ENCODE data around the gene TPSB2.

DNA sequence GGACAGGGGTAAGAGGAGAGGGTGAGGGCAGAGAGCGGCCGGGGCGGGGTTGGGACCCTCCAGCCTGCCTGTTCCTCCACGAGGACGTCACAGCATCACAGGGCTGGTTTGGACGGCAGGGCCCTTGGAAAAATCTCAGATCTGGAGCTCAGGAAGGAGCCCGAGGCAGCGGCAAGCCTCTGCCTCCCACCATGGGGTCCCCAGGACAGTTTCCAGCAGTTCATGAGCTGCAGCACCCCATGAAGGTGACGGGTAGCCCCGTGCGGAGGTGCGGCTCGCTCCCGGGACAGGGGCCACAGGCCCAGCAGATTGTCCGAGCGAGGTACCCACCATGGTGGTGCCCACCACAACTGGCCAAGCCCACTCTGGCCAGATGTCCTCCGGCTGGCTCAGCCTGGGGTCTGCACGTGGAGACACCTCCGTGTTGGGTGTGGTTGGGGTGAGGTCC is 47.2 kb upstream of the TPSB2 start:
- TF ChIP-seq, protein P1, sequence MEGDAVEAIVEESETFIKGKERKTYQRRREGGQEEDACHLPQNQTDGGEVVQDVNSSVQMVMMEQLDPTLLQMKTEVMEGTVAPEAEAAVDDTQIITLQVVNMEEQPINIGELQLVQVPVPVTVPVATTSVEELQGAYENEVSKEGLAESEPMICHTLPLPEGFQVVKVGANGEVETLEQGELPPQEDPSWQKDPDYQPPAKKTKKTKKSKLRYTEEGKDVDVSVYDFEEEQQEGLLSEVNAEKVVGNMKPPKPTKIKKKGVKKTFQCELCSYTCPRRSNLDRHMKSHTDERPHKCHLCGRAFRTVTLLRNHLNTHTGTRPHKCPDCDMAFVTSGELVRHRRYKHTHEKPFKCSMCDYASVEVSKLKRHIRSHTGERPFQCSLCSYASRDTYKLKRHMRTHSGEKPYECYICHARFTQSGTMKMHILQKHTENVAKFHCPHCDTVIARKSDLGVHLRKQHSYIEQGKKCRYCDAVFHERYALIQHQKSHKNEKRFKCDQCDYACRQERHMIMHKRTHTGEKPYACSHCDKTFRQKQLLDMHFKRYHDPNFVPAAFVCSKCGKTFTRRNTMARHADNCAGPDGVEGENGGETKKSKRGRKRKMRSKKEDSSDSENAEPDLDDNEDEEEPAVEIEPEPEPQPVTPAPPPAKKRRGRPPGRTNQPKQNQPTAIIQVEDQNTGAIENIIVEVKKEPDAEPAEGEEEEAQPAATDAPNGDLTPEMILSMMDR (optimal IDR thresholded peaks at IDR 0.05 in 1 of 3, IDR thresholded peaks at IDR 0.05 in 1 of 3, conservative IDR thresholded peaks at IDR 0.05 in 1 of 3; ENCODE audit: extremely low read depth in 1 of 3, insufficient read depth in 2 of 3, low read length in 3 of 3) = no peak
- TF ChIP-seq EZH2 (IDR thresholded peaks at IDR 0.05; ENCODE audit: low read length) = no peak

Data from keratinocyte (primary cell).